Epithelial cell of esophagus (primary cell): Measurements from ENCODE around the gene PHKA1.

Source experiments
- DNase-seq: peaks from one replicate; pipeline ENCODE4 v3.0.0; 2010; ENCODE audit warnings: low read depth
- H3K4me3 ChIP-seq: 2 replicates; pipeline ENCODE4 v1.5.1; 2011; ENCODE audit warnings: mild to moderate bottlenecking, low read length, control low read depth
- TF ChIP-seq, protein P1 (sequence below): IDR thresholded peaks from 2 replicates; pipeline ENCODE4 v1.5.1; 2011; ENCODE audit warnings: low read depth, mild to moderate bottlenecking, low read length, control low read depth, inconsistent platforms; ENCODE audit not compliant: insufficient read depth; ENCODE audit errors: missing control alignments

PHKA1 gene

DNA sequence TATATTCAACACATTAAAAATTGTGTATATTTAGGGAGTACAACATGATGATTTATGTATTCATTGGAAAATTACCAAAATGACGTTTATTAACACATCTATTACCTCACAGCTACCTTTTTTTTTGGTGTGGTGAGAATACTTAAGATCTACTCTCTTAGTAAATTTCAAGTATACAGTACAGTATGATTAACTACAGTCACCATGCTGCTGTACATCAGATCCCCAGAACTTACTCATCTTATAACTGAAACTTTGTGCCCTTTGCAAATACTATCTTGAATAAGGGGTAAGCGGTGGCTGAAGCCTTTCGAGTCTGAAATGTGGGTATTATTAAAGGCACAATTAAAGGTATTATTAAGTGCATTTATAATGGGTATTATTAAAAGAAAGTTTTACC is 976 bp downstream of the PHKA1 start:
- TF ChIP-seq, protein P1, sequence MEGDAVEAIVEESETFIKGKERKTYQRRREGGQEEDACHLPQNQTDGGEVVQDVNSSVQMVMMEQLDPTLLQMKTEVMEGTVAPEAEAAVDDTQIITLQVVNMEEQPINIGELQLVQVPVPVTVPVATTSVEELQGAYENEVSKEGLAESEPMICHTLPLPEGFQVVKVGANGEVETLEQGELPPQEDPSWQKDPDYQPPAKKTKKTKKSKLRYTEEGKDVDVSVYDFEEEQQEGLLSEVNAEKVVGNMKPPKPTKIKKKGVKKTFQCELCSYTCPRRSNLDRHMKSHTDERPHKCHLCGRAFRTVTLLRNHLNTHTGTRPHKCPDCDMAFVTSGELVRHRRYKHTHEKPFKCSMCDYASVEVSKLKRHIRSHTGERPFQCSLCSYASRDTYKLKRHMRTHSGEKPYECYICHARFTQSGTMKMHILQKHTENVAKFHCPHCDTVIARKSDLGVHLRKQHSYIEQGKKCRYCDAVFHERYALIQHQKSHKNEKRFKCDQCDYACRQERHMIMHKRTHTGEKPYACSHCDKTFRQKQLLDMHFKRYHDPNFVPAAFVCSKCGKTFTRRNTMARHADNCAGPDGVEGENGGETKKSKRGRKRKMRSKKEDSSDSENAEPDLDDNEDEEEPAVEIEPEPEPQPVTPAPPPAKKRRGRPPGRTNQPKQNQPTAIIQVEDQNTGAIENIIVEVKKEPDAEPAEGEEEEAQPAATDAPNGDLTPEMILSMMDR: no peak
- H3K4me3 ChIP-seq: peak overlapping the region; percentile 48
- peak; percentile 2 for DNase-seq

DNA sequence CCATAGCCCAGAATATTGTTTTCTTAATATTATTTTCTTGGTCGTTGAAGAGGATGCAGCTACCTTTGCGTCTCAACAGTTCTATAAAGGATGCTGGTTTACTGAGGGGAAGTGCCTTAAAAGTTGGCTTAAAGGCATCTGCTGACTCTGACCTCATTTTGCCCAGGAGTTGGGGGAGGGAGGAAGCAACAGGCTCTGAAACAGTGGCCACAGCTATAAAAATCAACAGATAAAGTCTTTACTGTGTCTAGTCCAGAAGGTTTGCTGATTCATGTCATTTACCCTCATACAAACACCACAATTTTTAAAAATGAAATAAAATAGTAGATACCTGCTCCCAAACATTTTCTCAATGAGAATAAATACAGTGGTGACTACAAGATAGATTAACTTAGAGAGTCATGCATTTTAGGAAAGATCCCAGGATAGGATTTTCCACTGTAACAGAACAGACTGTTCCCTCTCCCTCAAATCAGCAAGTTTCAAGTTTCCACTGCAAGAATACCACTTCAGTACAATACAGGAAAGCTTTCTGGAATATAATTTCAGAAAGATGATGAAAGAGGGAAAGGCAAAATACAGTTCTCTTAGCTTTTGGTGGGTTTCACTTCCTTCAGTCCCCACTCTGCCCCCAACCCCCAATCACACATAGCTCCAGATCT is 1.9 kb downstream of the PHKA1 start:
- H3K4me3 ChIP-seq: no peak overlapping the region
- no peak for DNase-seq
- TF ChIP-seq, protein P1: no peak

DNA sequence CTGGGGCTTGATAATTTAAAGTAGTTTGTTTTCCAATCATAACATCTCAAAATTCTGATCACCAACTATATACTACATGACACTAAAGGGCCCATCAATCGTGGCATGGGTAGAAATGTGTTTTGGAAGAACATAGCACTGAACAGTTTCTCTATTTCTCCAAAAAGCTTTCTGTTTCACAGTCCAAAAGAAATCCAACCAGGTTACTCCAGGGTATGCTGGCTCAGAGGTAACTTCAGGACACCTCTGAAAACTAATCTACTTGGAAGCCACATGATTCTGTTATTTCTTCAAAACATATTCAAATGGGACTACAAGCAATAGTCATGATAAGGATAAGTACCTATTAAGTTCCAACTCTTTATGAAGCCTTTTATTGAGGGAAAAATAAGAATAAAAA is 8.3 kb downstream of the PHKA1 start:
- DNase-seq: no peak
- no peak overlapping the region for H3K4me3 ChIP-seq
- TF ChIP-seq, protein P1: no peak

DNA sequence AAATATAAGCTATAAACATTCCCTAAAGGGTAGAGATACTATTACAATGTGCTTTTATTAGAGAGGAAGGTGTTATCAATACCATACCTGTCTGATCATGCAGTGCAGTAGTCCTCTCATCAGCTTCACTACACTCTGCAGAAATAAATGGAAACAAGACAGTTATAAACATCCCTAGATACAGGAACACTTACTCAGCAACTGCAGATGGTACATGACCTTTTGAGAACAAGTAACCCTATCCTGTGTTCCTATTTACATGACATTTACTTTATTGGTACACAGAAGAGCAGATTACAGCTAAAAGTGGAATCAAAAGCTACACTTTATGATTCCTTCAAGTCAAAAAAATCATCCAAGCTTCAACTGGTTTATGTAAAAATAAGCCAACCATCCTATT is 9.0 kb downstream of the PHKA1 start:
- TF ChIP-seq, protein P1: no peak
- DNase-seq: no peak
- no peak overlapping the region for H3K4me3 ChIP-seq

DNA sequence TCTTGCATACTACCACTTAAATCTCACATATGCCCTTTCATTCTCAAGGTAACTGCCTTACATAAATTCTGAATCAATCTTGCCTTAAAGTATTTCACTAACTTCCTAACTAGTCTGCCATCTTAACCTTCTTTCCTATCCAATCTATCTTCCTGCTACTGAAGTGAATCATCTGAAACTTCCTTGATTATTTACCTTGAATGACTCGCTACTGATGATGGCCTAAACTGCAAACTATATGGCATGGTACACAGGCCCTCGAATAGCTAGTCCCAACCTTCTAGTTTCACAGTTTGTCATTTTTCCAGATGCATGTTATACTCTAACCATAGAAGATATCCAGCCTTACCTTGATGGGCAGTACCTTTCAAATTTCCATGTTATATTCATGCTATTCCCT is 19.9 kb downstream of the PHKA1 start:
- TF ChIP-seq, protein P1: no peak
- DNase-seq: peak; percentile 46
- H3K4me3 ChIP-seq: no peak overlapping the region

DNA sequence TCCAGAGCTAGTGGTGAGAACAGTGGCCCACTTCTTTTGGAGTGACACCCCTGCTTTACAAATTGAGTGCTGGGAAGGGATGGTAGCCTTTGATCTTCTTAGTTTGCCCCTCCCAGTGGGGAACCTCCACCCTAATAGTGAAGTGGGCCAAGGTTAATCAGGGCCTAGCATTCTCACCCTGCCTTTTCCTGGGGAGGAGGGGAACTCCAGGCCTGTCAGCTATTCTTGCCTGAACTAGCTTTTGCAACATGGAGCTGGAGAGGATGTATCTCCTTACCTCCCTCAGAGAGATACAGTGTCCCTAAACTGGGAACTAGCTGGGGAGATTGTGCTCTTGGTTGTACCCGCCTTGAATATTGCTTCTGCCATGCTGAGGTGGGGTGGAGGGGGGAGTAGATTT is 20.6 kb downstream of the PHKA1 start:
- H3K4me3 ChIP-seq: no peak overlapping the region
- TF ChIP-seq, protein P1: no peak
- DNase-seq: no peak

DNA sequence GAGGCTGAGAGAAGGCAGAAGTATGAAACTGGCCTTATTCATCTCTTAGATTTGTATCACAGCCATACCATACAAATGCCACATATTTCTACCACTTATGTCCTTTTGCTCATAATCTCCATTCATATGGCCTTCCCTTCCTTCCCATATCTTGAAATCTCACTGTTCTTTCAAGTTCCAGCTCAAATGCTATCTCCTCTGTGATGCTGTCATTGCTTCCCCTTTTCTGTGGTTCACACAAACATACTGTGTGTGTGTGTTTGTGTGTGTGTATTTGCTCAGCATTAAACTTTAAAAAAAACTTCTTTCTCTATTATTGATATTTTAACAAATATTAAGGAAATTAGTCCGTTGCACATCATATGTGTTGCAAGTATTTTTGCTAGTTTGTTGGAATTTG is 26.7 kb downstream of the PHKA1 start:
- DNase-seq: no peak
- TF ChIP-seq, protein P1: no peak
- H3K4me3 ChIP-seq: no peak overlapping the region
